GM18951 (cell line): ENCODE measurements around the gene ARHGAP26.

ENCODE experiments used
- POLR2A ChIP-seq: IDR thresholded peaks from 4 replicates; pipeline ENCODE4 v1.6.1; 2011; ENCODE audit warnings: mild to moderate bottlenecking; ENCODE audit not compliant: insufficient read length, insufficient read depth; ENCODE audit errors: extremely low read depth
- in situ Hi-C: fragments of 300-500 bp; cut with MboI; formaldehyde crosslinking; loops from one replicate; pipeline ENCODE4 v1.12.0; 2022; ENCODE audit warnings: low sequenced_read_pairs, mixed read lengths, inconsistent platforms; ENCODE audit not compliant: unreplicated experiment

Gene ARHGAP26

DNA sequence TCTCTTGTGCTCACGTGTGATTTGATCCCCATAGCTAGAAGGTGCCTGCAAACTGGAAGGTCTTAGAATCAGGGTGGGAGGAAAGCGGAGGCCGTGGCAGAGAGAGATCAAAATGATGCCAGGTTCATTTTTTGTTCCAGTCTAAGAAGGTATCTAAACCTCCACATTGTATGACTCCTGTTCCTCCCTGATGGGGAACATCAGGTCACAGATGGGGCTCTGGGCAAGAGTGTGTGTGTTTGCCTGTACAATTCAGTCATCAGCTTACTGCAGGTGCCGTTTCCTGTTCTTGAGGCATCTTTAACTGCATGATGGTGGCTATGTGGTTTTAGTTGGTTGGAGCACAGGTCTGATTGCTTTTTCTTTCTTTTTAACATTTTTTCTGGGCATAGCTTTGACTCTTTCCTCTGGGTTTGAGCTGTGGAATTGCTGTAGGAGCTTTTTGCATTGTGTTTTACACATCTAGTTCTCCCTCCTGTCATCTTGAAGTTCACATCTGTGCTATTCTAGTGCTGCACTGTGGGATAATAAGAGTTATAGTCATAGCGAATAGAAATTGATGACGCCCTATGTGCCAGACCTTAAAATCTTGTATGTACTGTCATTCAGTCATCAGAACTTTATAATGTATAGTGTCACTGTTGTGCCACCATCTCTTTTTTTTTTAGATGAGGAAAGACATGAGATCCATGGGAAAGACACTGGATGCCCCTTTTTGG is 30.8 kb downstream of the ARHGAP26 start:
- TF ChIP-seq POLR2A, result no peak
- in situ Hi-C loops, result no loop called here

DNA sequence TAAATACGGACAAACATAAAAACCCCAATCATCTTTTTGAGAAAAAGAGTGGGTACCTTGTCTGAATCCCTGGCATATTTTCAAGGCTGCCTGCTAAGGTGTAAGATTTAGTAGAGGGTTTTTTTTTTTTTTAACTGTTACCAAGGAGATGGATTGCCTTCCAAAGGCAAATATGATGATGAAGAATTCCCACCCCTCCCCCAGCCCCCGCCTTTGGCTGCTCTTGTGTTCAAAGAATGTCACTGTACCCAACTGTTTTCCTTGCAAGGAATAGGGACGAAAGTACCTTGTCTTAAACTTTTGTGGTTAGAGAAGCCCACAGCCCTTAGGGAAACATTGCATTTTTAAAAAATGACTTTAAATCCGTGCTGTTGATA is 31.3 kb downstream of the ARHGAP26 start:
- in situ Hi-C loops, result no loop called here
- TF ChIP-seq POLR2A, result no peak

DNA sequence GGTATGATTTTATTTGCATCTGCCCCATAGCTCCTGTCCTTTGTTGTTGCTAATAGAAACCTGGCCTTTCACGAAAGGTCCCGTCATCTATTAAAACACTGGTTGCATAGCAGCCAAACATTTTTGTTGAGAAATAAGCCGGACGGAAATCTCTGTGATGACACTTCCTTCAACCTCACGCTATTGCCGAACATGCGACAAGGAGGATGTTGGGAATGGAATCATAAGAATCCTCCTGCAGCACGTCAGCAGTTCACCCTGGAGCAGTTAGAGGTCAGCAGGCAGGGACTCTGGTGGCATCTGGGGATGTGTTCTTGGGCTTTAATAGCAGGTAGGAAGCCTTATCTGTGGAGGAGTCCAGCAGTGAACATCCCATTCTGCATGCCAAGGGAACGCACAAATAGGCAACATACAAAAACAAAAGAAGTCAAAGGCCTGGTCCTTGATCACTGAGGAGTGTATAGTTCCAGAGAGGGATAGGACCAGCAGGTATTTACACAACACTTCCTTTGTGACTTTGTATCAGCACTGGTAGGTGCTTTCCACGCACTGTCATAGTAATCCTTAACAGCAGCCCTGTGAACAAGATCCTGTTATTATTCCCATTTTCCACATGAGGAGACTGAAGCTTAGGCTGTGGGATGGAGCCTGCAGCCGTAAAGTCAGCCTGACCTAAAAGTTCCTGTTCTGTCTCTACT is 33.4 kb downstream of the ARHGAP26 start:
- no peak for TF ChIP-seq POLR2A
- in situ Hi-C loops, result no loop called here

DNA sequence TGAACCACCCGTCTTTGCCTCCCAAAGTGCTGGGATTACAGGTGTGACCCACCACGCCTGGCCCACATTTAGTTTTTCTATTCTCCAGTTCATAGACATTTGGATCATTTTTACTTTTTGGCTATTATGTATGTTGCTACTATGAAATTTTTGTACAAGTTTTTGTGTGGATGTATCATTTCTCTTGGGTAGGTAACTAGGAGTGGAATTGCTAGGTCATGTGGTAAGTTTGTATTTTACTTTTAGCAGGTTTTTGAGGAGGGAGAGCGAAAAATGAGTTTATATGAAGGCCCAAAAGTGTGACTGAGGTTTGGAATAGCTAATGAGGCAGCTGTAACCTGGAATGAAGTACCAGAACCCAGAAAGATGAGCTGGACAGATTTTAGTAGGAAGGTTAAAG is 35.2 kb downstream of the ARHGAP26 start:
- TF ChIP-seq POLR2A, result no peak

DNA sequence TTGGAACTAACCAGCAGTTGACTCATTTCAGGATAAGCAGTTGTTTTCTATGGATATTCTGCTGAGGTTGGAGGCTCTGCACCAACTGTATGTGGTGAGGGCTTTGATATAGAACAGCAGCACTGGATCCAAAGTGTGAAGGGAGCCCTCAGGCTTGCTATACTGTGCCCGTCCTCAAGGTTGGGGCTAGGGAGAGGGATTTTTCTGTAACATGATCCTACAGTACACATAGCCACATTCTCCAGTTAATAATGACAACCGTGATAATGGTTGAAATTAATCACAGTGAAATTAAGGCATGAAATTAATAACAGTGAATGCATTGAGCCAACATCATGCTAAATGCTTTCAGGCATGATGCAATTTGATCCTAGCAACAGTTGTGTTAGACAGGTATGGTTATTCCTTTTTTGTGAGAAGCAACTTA is 36.7 kb downstream of the ARHGAP26 start:
- no peak for TF ChIP-seq POLR2A
- in situ Hi-C loops, result no loop called here

More for the DNA sequence above, 35.2 kb downstream of the ARHGAP26 start:
- in situ Hi-C loops, result no loop called here

DNA sequence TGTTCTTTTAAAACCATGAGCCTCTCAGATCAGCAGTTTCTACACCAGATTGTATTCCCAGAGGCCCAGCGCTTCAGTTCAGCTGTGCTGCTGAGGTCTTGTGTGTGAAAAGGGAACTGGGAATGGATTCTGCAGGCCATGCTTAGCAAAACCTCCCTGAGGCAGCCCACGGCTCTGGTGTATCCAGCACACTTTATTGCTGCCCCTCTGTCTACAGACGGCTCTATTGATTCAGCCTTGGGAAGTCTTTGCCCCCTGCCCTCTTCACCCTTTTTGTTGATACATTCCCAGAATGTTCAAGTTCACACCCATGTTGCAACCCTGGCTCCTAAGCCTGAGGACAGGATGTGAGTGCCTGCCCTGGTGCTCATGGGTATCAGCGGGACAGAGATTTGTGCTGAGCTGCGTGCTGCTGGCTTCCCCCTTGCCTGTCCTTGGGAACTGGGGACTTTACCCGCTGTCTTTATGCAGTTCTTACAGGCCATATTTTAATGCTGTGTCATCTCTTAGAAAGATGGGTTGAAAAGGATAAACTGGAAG is 37.3 kb downstream of the ARHGAP26 start:
- no peak for TF ChIP-seq POLR2A
- in situ Hi-C loops, result no loop called here

DNA sequence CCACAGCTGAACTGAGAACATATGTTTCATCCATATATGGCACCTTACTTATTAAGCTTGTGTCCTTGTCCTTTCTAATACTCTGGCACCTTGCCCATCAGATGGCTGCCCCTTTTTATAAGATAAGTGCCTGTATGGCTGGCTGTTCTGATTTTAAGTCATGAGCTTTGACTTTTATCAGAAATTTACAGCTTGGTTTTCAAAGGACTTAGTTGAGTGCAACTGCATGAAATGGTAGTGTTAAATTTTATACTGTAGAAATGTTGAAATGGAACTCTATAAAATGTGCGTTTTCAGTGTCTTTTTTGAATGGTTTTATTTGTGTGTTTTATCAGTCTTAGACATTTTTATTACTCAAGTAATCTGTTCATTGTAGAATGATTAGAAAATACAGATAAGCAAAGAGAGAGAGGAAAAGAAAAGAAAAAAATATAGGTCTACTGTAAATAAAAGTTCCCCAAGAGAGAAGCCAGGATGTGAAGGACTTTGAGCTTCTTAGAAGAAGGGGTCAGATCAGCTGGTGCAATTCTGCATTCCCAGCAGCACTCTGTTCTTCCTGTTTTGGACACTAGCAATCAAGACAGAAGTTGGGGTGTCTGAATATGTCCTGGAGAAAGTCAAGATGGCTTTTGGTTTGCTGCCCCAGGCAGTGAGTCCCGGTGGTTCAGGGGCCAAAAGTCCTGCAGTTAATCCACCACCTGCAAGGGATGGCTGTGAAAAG is 38.9 kb downstream of the ARHGAP26 start:
- TF ChIP-seq POLR2A, result no peak
- in situ Hi-C loops, result no loop called here

DNA sequence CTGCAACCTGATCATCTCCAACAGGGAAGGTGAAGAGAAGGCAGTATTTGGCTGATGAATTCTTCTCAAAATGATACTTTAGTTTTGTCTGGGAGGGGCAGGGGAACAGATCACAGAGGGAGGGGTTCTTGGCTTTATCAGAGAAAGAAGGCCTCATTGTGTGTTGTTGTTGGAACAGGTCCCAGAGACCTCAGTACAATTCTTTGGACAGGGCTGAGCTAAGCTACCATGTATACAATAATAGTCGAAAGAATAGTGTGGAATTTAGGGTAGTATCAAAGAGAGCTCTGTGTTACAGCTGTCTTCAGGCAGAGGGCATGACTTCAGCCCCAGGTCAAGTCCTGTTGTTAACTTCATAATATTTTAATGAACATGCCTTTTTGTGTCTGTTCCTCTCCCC is 39.9 kb downstream of the ARHGAP26 start:
- TF ChIP-seq POLR2A, result no peak

DNA sequence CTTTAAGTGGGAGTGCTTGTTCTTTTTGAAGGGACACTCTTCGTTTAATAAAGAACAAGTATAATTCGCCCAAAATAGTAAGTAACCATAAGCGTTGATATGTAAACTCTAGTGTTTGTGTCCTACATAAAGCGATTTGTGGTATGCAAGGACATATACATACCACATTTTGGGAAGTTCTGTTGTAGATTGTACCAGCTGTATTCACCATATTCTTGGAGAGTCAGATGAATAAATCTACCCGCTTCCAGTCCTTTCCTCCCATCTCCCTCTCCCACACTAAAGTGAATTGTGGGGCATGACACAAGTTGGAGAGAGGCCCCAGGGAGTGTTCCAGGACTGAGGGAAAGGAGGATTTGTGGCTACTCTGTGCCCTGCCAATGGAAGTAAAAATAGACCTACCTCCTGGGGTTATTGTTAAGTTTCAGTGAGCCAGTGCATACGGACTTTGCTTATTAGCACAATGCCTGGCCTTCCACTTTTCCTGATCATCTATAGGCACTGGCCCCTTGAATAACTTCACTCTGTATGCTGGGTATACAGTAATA is 40.6 kb downstream of the ARHGAP26 start:
- TF ChIP-seq POLR2A, result no peak
- in situ Hi-C loops, result no loop called here

More for the DNA sequence above, 39.9 kb downstream of the ARHGAP26 start:
- in situ Hi-C loops, result no loop called here

DNA sequence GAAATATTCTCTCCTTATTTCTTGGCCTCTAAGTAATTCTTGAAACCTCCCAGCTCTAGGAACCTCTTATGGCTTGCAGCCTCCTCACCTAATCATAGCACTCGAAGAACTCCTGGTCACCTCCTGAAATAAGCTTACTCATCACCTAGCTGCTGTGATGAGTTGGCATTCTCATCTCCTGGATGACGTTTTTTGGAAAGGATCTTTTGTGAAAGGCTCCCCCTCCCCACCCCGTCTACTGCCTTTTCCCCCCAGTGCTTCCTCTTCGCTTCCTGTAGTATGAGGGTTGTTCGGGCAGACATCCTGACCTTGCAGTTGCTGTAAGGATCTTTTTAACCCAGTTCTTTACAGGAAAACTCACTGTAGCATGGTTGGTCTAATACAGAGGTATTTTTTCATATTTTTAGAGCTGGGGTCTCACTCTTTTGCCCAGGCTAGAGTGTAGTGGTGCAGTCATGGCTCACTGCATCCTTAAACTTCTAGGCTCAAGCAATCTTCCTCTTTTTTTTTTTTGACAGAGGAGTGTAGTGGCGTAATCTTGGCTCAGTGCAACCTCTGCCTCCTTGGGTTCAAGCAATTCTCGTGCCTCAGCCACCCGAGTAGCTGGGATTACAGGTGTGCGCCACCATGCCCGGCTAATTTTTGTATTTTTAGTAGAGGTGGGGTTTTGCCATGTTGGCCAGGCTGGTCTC is 41.8 kb downstream of the ARHGAP26 start:
- in situ Hi-C loops, result no loop called here
- no peak for TF ChIP-seq POLR2A

DNA sequence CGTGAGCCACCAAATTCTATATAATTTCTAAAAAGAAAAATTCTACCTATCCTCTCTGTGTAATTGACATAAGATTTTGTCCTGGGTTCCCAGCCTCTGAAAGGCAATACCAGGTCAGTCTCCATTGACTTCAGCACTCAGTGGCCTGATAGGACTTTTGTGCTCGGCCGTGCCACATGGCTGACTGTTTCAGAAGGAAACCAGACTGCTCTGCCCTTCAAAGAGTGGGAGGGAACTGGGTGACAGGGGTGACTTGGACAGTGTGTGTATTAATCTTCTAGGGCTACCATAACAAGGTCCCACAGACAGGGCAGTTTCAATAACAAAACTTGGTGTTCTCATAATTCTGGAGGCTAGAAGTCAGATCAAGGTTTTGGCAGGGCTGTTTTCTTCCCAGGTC is 43.0 kb downstream of the ARHGAP26 start:
- in situ Hi-C loops, result no loop called here
- no peak for TF ChIP-seq POLR2A

DNA sequence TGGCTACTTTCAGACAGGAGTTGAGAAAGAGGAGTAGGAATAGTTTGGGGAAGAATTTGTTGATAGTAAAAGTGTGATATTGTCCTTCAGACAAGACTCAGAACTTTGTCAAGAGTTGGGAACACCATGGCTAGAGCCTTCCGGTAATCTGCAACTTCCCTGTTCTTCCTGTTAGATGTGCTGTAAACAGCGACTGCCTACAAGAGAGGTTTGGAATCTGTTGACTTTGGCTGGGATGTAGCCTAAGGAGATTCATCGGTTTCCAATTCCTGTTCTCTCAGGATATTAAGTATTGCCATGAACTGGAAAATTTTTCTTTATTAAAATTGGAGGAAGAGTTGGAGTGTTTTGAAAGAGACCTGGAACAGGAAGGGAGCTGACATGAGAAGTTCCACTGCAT is 43.9 kb downstream of the ARHGAP26 start:
- in situ Hi-C loops, result no loop called here
- TF ChIP-seq POLR2A, result no peak

DNA sequence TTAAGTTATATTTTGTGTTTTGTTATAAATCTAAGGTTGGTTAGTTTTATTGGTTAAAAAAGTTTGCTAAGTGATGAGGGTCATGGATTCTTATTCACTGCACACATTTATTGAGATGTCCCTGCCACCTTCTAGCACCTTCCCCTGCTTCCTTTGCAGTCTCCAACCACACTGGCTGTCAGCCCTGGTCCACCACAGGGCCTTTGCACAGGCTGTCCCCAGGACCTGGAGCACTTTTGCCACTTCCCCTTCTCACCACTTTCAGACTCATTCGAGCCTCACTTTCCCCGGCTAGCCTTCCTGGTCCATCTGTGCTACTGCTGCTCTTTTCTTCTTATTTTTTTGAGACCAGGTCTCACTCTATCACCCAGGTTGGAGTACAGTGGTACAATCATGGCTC is 45.3 kb downstream of the ARHGAP26 start:
- in situ Hi-C loops, result no loop called here
- TF ChIP-seq POLR2A, result no peak
